Liver (tissue), 9 donors: ENCODE data around the gene DHRS1. TPM values are rescaled to one million over a fixed set of nuclear protein-coding genes. Genes with fewer than 3 reads are reported as not detected.

Experiments used
- DNase-seq: peaks from one replicate; pipeline ENCODE4 v3.0.0-alpha.2; 2017; ENCODE audit warnings: low spot score
- H3K27ac ChIP-seq, 2 donors: one replicate each; pipeline ENCODE4 v1.7.0; 2013; ENCODE audit warnings: inconsistent platforms in 2 of 2, low read length in 2 of 2, control low read depth in 1 of 2, low read depth in 1 of 2, mild to moderate bottlenecking in 1 of 2
- H3K27me3 ChIP-seq, 4 donors: one replicate each; pipeline versions ENCODE4 v1.6.1 to v1.7.0; 2013; ENCODE audit warnings: low read length in 3 of 4, inconsistent platforms in 1 of 4, mild to moderate bottlenecking in 1 of 4, moderate library complexity in 1 of 4; ENCODE audit not compliant: control insufficient read depth in 4 of 4, insufficient read depth in 4 of 4
- H3K36me3 ChIP-seq, 4 donors: one replicate each; pipeline versions ENCODE4 v1.6.1 to v1.7.0; 2013; ENCODE audit warnings: low read length in 3 of 4, mild to moderate bottlenecking in 3 of 4, low read depth in 1 of 4, moderate library complexity in 1 of 4; ENCODE audit not compliant: control insufficient read depth in 4 of 4, insufficient read depth in 3 of 4
- H3K4me1 ChIP-seq, 4 donors: one replicate each; pipeline versions ENCODE4 v1.6.1 to v1.7.0; 2013; ENCODE audit warnings: low read length in 3 of 4, mild to moderate bottlenecking in 3 of 4, moderate library complexity in 1 of 4; ENCODE audit not compliant: control insufficient read depth in 4 of 4, insufficient read depth in 4 of 4
- H3K4me3 ChIP-seq, 3 donors: one replicate each; pipeline versions ENCODE4 v1.6.1 to v1.7.0; 2013; ENCODE audit warnings: low read length in 3 of 3, control low read depth in 1 of 3, low read depth in 1 of 3, mild to moderate bottlenecking in 1 of 3
- H3K9ac ChIP-seq, 2 donors: one replicate each; pipeline ENCODE4 v1.7.0; 2013; ENCODE audit warnings: low read length in 2 of 2, mild to moderate bottlenecking in 2 of 2, moderate library complexity in 2 of 2, control low read depth in 1 of 2, low read depth in 1 of 2
- H3K9me3 ChIP-seq, 4 donors: one replicate each; pipeline versions ENCODE4 v1.6.1 to v1.7.0; 2013; ENCODE audit warnings: low read length in 3 of 4; ENCODE audit not compliant: control insufficient read depth in 4 of 4
- ATF3 ChIP-seq: IDR thresholded peaks from 2 replicates; pipeline ENCODE4 v1.6.1; 2016; ENCODE audit warnings: antibody characterized with exemption
- CTCF ChIP-seq: fragments of 150-350 bp; IDR thresholded peaks from 2 replicates; pipeline ENCODE4 v1.5.1; 2017; ENCODE audit warnings: improper control_type of control experiment, low read depth, low read length; ENCODE audit not compliant: missing input control
- EGR1 ChIP-seq, 2 donors: IDR thresholded peaks; 2 replicates each; pipeline ENCODE4 v1.6.1; 2016 to 2018; ENCODE audit warnings: antibody characterized with exemption in 2 of 2, low read depth in 2 of 2
- FOXA1 ChIP-seq: IDR thresholded peaks from 2 replicates; pipeline ENCODE4 v1.6.1; 2016; ENCODE audit warnings: antibody characterized with exemption
- FOXA2 ChIP-seq: IDR thresholded peaks from 2 replicates; pipeline ENCODE4 v1.6.1; 2016; ENCODE audit warnings: antibody characterized with exemption
- GABPA ChIP-seq, 2 donors: IDR thresholded peaks in 1 of 2; conservative IDR thresholded peaks in 1 of 2; 2 replicates each; pipeline ENCODE4 v1.6.1; 2016; ENCODE audit warnings: antibody characterized with exemption in 2 of 2, mild to moderate bottlenecking in 1 of 2, moderate library complexity in 1 of 2
- HNF4A ChIP-seq, 2 donors: conservative IDR thresholded peaks; 2 replicates each; pipeline ENCODE4 v1.6.1; 2016; ENCODE audit warnings: antibody characterized with exemption in 2 of 2, mild to moderate bottlenecking in 2 of 2
- JUND ChIP-seq, 2 donors: IDR thresholded peaks; 2 replicates each; pipeline ENCODE4 v1.6.1; 2016; ENCODE audit warnings: antibody characterized with exemption in 2 of 2
- NR2F2 ChIP-seq: IDR thresholded peaks from 2 replicates; pipeline ENCODE4 v1.6.1; 2016; ENCODE audit warnings: antibody characterized with exemption
- RAD21 ChIP-seq, 2 donors: IDR thresholded peaks; 2 replicates each; pipeline ENCODE4 v1.6.1; 2016; ENCODE audit warnings: antibody characterized with exemption in 2 of 2, mild to moderate bottlenecking in 2 of 2
- RXRA ChIP-seq, 2 donors: IDR thresholded peaks; 2 replicates each; pipeline ENCODE4 v1.6.1; 2017 to 2018; ENCODE audit warnings: antibody characterized with exemption in 2 of 2, mild to moderate bottlenecking in 1 of 2
- SP1 ChIP-seq: IDR thresholded peaks from 2 replicates; pipeline ENCODE4 v1.6.1; 2018; ENCODE audit warnings: antibody characterized with exemption, mild to moderate bottlenecking
- TAF1 ChIP-seq: conservative IDR thresholded peaks from 2 replicates; pipeline ENCODE4 v1.6.1; 2016; ENCODE audit warnings: antibody characterized with exemption, mild to moderate bottlenecking
- YY1 ChIP-seq: IDR thresholded peaks from 2 replicates; pipeline ENCODE4 v1.6.1; 2016; ENCODE audit warnings: antibody characterized with exemption, mild to moderate bottlenecking
- ZBTB33 ChIP-seq: IDR thresholded peaks from 2 replicates; pipeline ENCODE4 v1.6.1; 2016; ENCODE audit warnings: antibody characterized with exemption
- WGBS: extraction: QIAGEN DNeasy Blood & Tissue Kit; methylation state at CpG from one replicate; pipeline ENCODE4 v1.1.7; 2013; 5-methylcytosine and 5-hydroxymethylcytosine counted together
- polyA plus RNA-seq, 2 donors: library from polyadenylated mRNA; stranded (reverse) in 1 of 2; unstranded in 1 of 2; fragments of 200-250 nt in 1 of 2; fragments of >200 nt in 1 of 2; fragmentation: Nextera tagmentation in 1 of 2; extraction: Ambion mirVana in 1 of 2; gene quantifications; one replicate each; pipeline versions ENCODE4 v1.2.1 to v1.2.3, GENCODE V29; 2013 to 2015
- total RNA-seq, 2 donors: library from RNA; depleted of rRNA; stranded (reverse); fragments of >200 nt; gene quantifications; one replicate each; pipeline ENCODE4 v1.2.3, GENCODE V29; 2014
- TF ChIP-seq, protein P1 (sequence below): IDR thresholded peaks from 2 replicates; pipeline ENCODE4 v1.6.1; 2016; ENCODE audit warnings: antibody characterized with exemption, mild to moderate bottlenecking
- donor health status: healthy.
- donor health status: healthy.
- donor health status: healthy.
- donor health status: healthy.
- donor health status: healthy.

DHRS1 gene
- total and polyA plus RNA-seq, 4 donors: 30.3 to 84.9 (median 50.2) TPM

DNA sequence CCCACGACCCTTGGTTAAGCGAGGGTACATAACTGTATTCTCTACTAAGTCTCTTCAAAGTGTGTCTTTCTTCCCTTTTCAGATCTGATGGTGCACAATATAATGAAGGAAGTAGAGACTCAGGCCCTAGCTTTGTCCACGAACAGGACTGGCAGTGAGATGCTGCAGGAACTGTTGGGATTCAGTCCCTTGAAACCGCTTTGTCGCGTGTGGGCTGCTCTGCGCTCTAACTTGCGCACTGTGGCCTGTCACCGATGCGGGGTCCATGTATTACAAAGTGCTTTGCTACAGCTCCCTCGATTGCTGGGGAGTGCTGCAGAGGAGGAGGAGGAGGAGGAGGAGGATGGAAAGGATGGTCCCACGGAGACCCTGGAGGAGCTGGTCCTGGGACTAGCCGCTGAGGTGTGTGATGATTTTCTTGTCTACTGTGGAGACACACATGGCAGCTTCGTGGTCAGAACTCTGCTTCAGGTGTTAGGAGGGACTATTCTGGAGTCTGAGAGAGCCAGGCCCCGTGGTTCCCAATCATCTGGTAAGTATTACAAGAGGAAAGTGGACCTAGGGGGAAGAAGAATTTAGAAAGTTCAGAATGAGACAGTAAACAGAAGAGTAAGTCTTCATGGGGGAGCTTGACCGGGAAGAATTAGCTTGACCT, 873 bp upstream of the DHRS1 start:
- peaks cover 12 to 89% (median 77%) of the 10 kb centered on the region in 4 donors for H3K4me1 ChIP-seq

GRCh38 chr14:24298892-24299254, 707 bp downstream of the DHRS1 start:
- no peak for TF ChIP-seq YY1
- TF ChIP-seq RAD21 (IDR thresholded peaks at IDR 0.05): no peak
- TF ChIP-seq FOXA1: no peak
- no peak for TF ChIP-seq FOXA2
- no peak for TF ChIP-seq ATF3
- TF ChIP-seq NR2F2: no peak
- no peak for TF ChIP-seq SP1
- no peak for DNase-seq
- Histone ChIP-seq H3K27me3 (no peaks in the 10 kb centered on the region), H3K36me3 (peaks cover 7 to 33% (median 25%) of the 10 kb centered on the region in 4 donors), H3K9ac (peak overlapping the region; percentile 37 to 71), H3K4me3 (peak overlapping the region; percentile 80 to 86 (median 83)), H3K27ac (peak overlapping the region; percentile 90 to 94), H3K4me1 (peaks cover 7 to 75% (median 63%) of the 10 kb centered on the region in 4 donors), H3K9me3 (no peaks in the 10 kb centered on the region)
- 24% methylated on average over 7 of the region's 7 CpGs for WGBS

More for the DNA sequence above, 873 bp upstream of the DHRS1 start:
- no peak for DNase-seq
- H3K4me3 ChIP-seq: peak overlapping the region; percentile 72 to 86 (median 83)
- TF ChIP-seq TAF1: no peak
- no peak for TF ChIP-seq GABPA (IDR thresholded peaks at IDR 0.05 in 1 of 2, conservative IDR thresholded peaks at IDR 0.05 in 1 of 2)
- TF ChIP-seq FOXA1: no peak
- TF ChIP-seq, protein P1, sequence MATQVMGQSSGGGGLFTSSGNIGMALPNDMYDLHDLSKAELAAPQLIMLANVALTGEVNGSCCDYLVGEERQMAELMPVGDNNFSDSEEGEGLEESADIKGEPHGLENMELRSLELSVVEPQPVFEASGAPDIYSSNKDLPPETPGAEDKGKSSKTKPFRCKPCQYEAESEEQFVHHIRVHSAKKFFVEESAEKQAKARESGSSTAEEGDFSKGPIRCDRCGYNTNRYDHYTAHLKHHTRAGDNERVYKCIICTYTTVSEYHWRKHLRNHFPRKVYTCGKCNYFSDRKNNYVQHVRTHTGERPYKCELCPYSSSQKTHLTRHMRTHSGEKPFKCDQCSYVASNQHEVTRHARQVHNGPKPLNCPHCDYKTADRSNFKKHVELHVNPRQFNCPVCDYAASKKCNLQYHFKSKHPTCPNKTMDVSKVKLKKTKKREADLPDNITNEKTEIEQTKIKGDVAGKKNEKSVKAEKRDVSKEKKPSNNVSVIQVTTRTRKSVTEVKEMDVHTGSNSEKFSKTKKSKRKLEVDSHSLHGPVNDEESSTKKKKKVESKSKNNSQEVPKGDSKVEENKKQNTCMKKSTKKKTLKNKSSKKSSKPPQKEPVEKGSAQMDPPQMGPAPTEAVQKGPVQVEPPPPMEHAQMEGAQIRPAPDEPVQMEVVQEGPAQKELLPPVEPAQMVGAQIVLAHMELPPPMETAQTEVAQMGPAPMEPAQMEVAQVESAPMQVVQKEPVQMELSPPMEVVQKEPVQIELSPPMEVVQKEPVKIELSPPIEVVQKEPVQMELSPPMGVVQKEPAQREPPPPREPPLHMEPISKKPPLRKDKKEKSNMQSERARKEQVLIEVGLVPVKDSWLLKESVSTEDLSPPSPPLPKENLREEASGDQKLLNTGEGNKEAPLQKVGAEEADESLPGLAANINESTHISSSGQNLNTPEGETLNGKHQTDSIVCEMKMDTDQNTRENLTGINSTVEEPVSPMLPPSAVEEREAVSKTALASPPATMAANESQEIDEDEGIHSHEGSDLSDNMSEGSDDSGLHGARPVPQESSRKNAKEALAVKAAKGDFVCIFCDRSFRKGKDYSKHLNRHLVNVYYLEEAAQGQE: no peak
- no peak for TF ChIP-seq ATF3
- no peak for TF ChIP-seq HNF4A (conservative IDR thresholded peaks at IDR 0.05)
- no peak for TF ChIP-seq SP1
- no peak for TF ChIP-seq NR2F2
- TF ChIP-seq RAD21 (IDR thresholded peaks at IDR 0.05): no peak
- no peaks in the 10 kb centered on the region for H3K27me3 ChIP-seq
- H3K27ac ChIP-seq: peak overlapping the region; percentile 90 to 94
- H3K9me3 ChIP-seq: no peaks in the 10 kb centered on the region
- peak overlapping the region; percentile 71 to 80 for H3K9ac ChIP-seq
- 25% methylated on average over 16 of the region's 16 CpGs for WGBS
- H3K36me3 ChIP-seq: peaks cover 9 to 46% (median 33%) of the 10 kb centered on the region in 4 donors

DNA sequence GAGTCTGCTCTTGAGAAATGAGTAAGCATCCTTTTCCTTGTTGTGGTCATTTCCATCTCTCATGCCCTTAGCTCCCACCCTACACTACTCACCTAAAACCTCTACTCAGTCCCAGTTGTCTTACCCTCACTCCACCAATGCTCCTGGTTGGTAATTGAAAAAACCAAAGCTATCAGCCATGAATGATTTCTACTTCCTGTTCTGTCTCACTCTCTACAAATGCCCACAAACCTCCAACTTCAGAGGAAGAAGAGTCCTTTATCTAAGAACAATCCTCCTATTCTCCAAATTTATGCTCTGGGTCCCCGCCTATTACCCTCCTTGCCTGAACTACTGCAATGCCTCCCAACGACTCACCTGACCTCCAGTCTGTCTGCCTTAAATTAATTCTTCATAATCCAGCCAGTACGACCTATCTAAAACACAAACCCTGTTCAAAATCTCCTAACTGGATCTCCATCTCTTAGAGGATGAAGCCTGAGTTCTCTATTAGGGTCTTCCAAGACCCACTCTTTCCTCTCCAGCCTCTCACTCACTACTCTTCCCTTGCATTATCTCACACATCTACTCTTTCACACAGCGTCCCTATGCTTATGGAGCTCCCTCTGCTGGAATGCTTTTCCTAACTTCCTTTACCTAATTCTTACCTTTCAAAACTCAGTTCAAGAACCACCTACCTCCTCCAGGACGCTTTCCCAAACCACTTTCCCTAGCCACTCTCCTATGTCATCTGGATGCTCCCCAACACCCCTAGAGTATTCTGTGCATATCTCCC, 2.2 kb downstream of the DHRS1 start:
- no peak for DNase-seq
- H3K9ac ChIP-seq: peak overlapping the region in 1 of 2 donors; percentile 5
- H3K4me1 ChIP-seq: peaks cover 5 to 71% (median 60%) of the 10 kb centered on the region in 4 donors
- H3K36me3 ChIP-seq: peaks cover 7 to 26% (median 22%) of the 10 kb centered on the region in 4 donors
- H3K4me3 ChIP-seq: no peak overlapping the region
- H3K27me3 ChIP-seq: no peaks in the 10 kb centered on the region
- H3K9me3 ChIP-seq: no peaks in the 10 kb centered on the region
- 30% methylated on average over 5 of the region's 5 CpGs for WGBS
- H3K27ac ChIP-seq: peak overlapping the region; percentile 9 to 31
- peak; percentile 38 for TF ChIP-seq CTCF
- TF ChIP-seq NR2F2: no peak
- TF ChIP-seq RXRA (IDR thresholded peaks at IDR 0.05): no peak
- TF ChIP-seq JUND (IDR thresholded peaks at IDR 0.05): no peak
- TF ChIP-seq ZBTB33: no peak
- TF ChIP-seq EGR1 (IDR thresholded peaks at IDR 0.05; ENCODE audit: low read depth in 2 of 2): no peak
- no peak for TF ChIP-seq SP1
- no peak for TF ChIP-seq TAF1
